GM21786 (cell line): ENCODE data around the gene KCNMA1.
A peak's percentile ranks its signal among the peaks of the same experiment; 100 is the strongest.
"Not testable (repeated sequence)": the region's sequence is repeated elsewhere in the genome, so short reads cannot be mapped to it uniquely, and the experiment has no call there.

Source experiments
- ATAC-seq: cut with Tn5 transposase; IDR thresholded peaks from one replicate; pipeline ENCODE4 v1.9.1; 2021; ENCODE audit not compliant: unreplicated experiment

KCNMA1 gene

DNA sequence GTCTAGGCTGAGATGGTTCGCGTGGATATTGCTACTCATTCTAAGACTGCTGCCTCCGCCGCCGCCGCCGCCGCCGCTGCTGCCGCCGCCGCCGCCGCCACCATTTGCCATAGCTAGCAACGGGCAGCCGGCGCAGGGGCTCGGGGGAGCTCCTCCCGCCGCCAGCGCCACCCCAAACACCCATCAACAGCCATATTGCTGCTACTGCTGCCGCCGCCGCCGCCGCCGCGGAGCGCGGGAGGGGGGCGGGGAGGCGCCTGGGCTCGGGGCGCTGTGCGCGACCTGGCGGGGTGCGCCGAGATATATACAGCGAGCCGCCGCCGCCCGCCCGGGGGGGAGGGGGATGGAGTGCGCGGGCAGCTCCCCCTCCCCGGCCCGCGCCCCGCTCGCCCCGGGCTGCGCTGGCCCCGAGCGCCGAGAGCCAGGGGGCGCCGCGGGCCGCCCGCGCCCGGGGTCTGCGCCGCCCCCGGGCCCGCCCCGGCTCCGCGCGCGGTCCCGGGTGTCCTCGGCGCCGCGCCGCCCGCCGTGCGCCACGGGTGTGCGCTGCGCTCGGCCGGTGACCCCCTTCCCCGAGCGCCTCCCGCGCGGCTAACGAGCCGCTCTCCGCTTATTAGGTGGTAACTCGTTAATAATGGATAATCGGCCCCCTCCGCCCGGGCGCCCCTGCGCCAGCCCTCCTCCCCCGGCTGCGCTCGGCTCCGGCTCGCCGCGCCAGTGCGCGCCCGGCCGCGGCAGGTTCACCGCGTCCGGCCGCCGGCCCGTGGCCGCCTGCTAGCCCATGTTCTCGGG lies at the start of gene KCNMA1:
KCNMA1 (minus strand) TSS at position 277 of the 789 bp plus-strand sequence.
- ATAC-seq: no peak

DNA sequence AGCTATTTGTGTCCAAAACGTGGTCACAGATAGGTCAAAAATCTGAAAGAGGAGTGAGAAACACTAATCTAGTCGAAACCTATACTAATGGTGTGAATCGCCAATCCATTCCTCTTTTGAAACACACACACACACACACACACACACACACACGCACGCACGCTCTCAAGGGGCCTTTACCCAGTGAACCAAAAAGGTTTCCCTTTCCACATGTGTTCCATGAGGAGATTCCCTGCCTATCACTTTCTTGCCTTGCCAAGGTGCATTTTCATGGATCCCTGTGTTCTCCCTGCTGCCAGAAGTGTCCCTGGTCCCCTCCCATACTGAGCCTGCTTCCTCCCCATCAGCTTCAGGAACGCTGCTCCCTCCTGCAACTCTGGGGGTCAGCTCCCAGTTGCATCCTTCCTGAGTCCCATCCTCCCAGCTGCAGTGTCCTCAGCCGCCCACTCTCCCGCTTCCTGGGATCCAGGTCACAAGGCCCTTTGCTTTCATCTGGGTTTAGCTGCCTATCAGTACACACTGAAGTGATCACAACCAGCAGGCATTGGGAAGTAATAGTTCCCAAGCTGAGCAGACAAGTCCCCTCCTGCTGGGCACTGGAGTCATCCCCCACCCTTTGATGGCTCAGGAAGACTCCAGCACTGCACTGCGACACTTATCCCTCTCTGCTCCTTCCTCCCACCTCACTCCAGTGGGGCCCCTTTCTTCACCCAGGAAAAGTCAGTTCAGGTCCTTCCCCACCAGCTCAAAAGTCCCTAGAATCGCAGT lies 49.2 kb upstream of the KCNMA1 start:
- no peak for ATAC-seq

DNA sequence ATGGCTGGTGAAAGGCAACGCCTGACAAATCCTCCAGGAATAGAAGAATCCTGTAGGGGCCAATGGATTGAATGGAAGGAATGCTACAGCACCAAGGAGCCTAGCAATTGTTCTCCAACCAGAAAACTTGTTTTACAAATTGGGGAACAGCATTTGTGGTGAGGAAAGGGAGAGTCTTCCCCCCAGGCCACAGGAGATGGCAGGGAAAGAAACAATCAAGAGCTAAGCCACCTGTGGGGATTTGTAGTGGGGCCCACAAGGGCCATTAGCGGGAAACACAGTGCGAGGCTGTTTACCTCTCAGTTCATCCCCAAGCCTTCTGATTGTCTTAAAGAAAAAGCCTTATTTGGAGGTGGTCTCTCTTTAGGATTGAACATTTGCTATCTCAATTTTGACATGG lies 48.5 kb upstream of the KCNMA1 start:
- ATAC-seq: no peak

DNA sequence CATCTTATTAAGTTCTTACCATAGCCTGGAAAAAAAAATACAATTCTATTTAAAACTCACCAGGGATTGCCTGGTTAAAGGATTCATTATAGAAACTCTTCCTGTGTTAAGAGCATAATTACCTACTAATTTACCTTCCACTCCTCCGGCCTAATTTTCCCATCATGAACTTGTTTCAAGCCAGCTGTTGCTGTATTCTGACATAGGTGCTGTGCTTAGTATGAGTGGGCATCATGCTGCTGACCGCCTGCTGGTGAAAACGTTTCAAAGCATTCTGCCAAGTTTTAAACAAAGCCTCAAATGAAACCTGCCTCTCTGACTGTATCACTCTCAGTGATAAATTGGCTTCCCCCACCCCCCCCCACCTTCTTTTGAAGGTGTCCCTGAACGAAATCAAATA lies 47.8 kb upstream of the KCNMA1 start:
- ATAC-seq: no peak

DNA sequence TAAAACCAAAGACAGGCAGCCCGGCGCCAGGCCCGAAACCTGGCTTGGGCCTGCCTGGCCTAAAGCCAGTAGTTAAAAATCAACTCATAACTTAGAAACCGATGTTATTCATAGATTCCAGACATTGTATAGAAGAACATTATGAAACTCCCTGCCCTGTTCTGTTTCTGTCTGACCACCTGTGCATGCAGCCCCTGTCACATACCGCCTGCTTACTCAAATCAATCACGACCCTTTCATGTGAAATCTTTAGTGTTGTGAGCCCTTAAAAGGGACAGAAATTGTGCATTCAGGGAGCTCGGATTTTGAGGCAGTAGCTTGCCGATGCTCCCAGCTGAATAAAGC lies 45.5 kb upstream of the KCNMA1 start:
- not testable (repeated sequence) for ATAC-seq

DNA sequence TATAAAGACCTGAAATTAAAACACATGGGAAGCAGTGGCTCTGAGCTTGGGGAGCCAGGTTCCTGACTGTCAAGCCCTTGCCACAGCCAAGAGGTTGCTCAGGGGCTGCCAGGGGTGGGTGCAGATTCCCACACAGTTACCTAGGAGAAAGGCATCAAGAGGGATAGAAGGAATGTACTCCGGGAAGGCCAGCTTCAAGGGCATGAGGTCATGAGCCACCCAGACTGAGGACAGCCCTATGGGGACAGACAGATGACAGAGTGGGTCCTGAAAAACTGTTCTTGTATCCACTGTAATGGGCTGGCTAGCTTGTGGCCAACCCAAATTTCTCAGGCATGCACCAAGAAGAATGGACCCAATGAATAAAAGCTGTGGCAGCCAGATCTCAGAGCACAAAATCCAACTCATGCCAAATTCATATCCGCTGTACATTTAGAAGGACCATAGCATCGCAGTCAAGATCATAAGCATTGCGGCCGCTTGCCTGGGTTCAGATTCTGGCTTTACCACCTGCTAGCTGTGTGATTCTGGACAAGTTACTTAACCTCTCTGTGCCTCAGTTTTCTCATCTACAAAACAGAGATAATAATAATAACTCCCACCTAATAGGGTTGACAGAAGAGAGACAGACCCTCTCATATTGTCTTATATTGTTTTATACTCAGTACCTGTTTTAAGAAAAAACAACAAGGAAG lies 44.9 kb upstream of the KCNMA1 start:
- ATAC-seq: no peak

GRCh38 chr10:77681839-77682238 lies 44.2 kb upstream of the KCNMA1 start:
- no peak for ATAC-seq

GRCh38 chr10:77680811-77681210 lies 43.2 kb upstream of the KCNMA1 start:
- no peak for ATAC-seq

- no peak for ATAC-seq
Measured at GRCh38 chr10:77680065-77680464, 42.5 kb upstream of the KCNMA1 start.

DNA sequence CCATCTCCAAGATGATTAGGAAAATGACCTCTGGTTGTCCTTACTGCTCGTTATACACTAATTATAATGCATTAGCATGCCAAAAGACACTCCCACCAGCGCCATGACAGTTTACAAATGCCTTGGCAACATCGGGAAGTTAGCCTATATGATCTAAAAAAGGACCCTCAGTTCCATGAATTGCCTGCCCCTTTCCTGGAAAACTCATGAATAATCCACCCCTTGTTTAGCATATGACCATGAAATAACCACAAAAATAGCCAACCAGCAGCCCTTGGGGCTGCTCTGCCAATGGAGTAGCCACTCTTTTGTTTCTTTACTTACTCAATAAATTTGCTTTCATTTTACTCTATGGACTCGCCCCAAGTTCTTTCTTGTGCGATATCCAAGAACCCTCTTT lies 41.6 kb upstream of the KCNMA1 start:
- ATAC-seq: no peak

DNA sequence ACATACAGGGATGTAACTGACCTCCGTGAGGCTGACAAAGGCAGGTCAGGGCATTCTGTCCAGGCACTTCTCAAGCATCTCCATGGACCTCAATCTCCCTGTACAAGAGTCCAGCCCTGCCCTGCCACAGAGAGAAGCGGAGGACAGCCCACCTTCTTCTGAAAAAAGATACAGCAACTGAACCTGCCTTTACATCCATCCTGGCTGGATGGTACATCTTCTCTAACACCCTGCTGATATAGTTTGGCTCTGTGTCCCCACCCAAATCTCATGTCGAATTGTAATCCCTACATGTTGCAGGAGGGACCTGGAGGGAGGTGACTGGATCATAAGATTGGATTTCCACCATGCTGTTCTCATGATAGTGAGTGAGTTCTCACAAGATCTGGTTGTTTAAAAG lies 40.5 kb upstream of the KCNMA1 start:
- ATAC-seq: no peak

DNA sequence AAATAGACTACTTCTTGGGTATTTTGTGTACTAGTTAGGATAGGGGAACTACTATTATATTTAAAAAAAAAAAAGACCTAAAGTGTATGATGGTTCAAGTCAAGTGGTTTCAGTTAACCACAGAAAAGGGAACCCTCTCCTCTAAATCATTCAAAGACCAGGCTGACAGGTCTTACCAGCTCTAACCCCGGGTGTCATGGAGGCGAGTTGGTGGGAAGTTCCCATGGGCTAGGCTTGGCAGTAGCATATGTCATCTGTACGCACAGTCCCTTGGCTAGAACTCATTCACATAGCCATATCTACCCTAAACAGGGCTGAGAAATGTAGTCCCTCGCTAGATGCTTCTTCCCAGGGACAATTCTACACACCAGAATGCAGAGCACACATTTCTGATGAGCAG lies 37.7 kb upstream of the KCNMA1 start:
- no peak for ATAC-seq

GRCh38 chr10:77673515-77674140 lies 36.0 kb upstream of the KCNMA1 start:
- no peak for ATAC-seq

DNA sequence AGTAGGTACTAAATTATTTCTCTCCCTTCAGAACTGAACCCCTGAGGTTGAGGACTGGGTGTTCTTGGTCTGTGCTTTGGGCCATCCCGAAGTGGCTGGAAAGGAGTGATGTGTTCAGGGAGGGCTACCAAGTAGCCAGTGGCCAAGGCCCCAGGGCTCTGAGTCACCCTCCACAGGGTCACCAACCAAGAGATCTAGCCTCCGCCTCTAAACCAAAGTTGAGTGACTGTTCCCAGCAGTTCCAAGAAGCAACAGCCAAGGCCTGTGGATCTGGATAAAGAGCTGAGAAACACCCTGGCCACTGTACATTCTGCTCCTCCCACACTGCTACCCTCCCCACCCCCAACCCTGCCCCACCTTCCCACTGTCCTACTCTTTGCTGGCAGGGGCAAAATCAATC lies 35.5 kb upstream of the KCNMA1 start:
- no peak for ATAC-seq

DNA sequence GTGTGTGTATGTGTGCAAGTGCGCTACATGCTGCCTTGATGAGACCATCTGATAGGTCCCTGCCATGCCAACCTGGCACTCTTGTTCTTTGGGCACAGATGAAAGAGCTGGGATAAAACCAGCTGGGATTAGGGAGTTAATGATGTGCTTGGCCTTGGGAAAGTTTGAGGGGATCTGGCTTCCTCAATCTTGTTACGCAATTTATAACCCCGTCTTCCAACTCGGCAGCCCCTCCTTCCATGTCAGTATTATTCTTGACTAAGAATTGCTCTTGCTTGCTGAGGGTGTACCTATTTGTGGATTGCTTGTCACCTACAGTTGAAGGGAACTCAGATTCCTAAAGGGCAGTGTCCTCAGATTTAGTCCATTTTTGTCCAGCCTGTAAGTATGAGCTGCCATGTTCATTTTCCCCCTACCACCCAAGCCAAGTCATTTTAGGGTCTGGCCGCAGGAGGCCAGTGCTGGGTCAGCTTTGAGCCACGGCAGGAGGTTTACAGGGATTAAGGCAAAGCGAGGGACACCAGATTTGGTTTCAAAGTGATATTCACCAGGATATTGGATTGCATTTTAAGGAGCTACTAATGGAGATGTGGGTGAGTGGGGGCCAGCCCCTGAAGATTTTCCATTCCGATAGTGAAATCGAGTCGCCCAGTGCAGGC lies 34.1 kb upstream of the KCNMA1 start:
- no peak for ATAC-seq

DNA sequence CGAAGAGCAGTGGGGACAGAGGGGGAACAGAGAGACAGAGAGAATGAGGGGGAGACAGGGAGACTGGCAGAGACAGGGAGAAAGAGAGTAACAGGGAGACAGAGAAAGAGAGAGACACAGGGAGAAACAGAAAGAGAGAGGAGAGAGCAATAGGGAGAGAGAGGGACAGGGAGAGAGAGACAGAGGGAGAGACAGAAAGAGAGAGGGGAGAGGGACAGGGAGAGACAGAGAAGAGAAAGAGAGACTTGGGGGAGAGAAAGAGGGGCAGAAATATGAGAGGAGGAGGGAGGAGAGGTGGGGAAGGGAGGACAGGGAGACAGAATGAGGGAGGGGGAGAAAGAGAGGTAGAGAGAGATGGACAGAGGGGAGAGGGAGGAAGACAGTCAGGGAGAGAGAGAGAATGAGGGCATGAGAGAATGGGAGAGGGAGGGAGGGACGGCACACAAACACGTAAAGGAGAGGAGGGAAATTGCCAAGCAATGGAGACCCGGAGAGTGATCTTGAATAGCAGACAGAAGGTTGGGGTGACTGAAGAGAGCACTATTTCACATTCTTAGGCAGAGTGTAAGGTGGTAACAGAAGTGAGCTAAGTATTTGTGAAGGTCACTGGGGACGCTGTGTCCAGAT lies 33.3 kb upstream of the KCNMA1 start:
- no peak for ATAC-seq

- no peak for ATAC-seq
Measured at GRCh38 chr10:77669892-77670291, 32.3 kb upstream of the KCNMA1 start.

- ATAC-seq: peak; percentile 71
Measured at GRCh38 chr10:77667426-77668324, 30.1 kb upstream of the KCNMA1 start.

GRCh38 chr10:77666821-77667220 lies 29.2 kb upstream of the KCNMA1 start:
- no peak for ATAC-seq
